Body of pancreas (tissue), 4 donors: Measurements from ENCODE around the gene PTBP1. TPM values are rescaled to one million over a fixed set of nuclear protein-coding genes. Genes with fewer than 3 reads are reported as not detected.

Source experiments
- ATAC-seq: fragments of 150-250 bp; one replicate; pipeline ENCODE4 v1.9.1; 2016
- DNase-seq, 4 donors: peaks; one replicate each; pipeline ENCODE4 v3.0.0-alpha.2; 2019
- H3K27ac ChIP-seq, 4 donors: fragments of 200-600 bp; sonication (generic); 1 replicate in 3 of 4; 2 replicates in 1 of 4; pipeline versions ENCODE4 v1.5.1 to v1.6.1; 2016 to 2019; ENCODE audit warnings: mild to moderate bottlenecking in 1 of 4, mixed read lengths in 1 of 4, moderate library complexity in 1 of 4
- H3K27me3 ChIP-seq, 2 donors: fragments of 200-600 bp; sonication (generic); one replicate each; pipeline ENCODE4 v1.6.0; 2016; ENCODE audit warnings: mild to moderate bottlenecking in 1 of 2
- H3K36me3 ChIP-seq, 2 donors: fragments of 200-600 bp; sonication (generic); replicated peaks in 1 of 2; 2 replicates each; pipeline ENCODE4 v1.5.1; 2016; ENCODE audit warnings: low read depth in 2 of 2; ENCODE audit not compliant: insufficient read depth in 1 of 2
- H3K4me1 ChIP-seq: fragments of 200-600 bp; sonication (generic); one replicate; pipeline ENCODE4 v1.6.0; 2016
- H3K4me3 ChIP-seq, 2 donors: fragments of 200-600 bp; sonication (generic); 1 replicate in 1 of 2; 2 replicates in 1 of 2; pipeline ENCODE4 v1.5.1; 2016 to 2019
- H3K9me3 ChIP-seq, 3 donors: fragments of 200-600 bp; sonication (generic); 1 replicate in 2 of 3; 2 replicates in 1 of 3; pipeline ENCODE4 v1.5.1; 2016
- POLR2A ChIP-seq, 3 donors: fragments of 450-650 bp; IDR thresholded peaks; one replicate each; pipeline ENCODE4 v1.6.1; 2016; ENCODE audit warnings: antibody characterized with exemption in 3 of 3, mild to moderate bottlenecking in 2 of 3
- WGBS, 2 donors: methylation state at CpG; one replicate each; pipeline ENCODE4 v1.1.5; 2017; 5-methylcytosine and 5-hydroxymethylcytosine counted together
- intact Hi-C: fragments of 100-400 bp; cut with DNase I; formaldehyde crosslinking; loops from one replicate; pipeline ENCODE4 v1.15.1; 2023
- total RNA-seq, 2 donors: library from RNA; depleted of rRNA; stranded (reverse); fragments of >200 nt; gene quantifications; one replicate each; pipeline ENCODE4 v1.1.0, GENCODE V29; 2016
- TF ChIP-seq, protein P1 (sequence below), 7 experiments: fragments of 450-650 bp in 4 of 7; fragments of 200-600 bp in 3 of 7; sonication (generic) in 3 of 7; IDR thresholded peaks; one replicate each; pipeline ENCODE4 v1.5.1; 2016 to 2019; ENCODE audit warnings: antibody characterized with exemption in 7 of 7

PTBP1 gene
- total RNA-seq, 2 donors from 2014 or later, result 78.9 to 100 TPM

DNA sequence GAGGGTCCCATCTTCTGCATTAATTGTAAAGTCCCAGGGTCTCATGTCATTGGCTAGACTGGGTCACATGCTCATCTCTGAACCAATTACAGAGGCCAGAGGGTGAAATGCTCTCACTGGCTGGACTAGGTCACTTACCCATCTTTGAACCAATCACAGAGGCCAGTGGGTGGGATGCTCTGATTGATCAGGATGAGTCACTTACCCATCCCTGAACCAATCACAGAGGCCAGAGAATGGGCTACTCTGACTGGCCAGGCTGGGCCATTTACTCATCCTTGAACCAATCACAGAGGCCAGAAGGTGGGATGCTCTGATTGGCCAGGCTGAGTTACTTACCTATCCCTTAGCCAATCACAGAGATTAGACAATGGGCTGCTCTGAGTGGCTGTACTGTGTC, 41.0 kb upstream of the PTBP1 start:
- H3K4me3 ChIP-seq, result no peak overlapping the region
- no peak for DNase-seq
- no peaks in the 10 kb centered on the region for H3K9me3 ChIP-seq
- H3K36me3 ChIP-seq, result no peaks in the 10 kb centered on the region
- intact Hi-C loops, result no loop called here
- peaks cover 0 to 3% of the 10 kb centered on the region in 2 donors for H3K27me3 ChIP-seq
- peaks cover 4% of the 10 kb centered on the region for H3K4me1 ChIP-seq
- no peak overlapping the region for H3K27ac ChIP-seq
- no peak for TF ChIP-seq POLR2A (IDR thresholded peaks at IDR 0.05)
- TF ChIP-seq, protein P1, sequence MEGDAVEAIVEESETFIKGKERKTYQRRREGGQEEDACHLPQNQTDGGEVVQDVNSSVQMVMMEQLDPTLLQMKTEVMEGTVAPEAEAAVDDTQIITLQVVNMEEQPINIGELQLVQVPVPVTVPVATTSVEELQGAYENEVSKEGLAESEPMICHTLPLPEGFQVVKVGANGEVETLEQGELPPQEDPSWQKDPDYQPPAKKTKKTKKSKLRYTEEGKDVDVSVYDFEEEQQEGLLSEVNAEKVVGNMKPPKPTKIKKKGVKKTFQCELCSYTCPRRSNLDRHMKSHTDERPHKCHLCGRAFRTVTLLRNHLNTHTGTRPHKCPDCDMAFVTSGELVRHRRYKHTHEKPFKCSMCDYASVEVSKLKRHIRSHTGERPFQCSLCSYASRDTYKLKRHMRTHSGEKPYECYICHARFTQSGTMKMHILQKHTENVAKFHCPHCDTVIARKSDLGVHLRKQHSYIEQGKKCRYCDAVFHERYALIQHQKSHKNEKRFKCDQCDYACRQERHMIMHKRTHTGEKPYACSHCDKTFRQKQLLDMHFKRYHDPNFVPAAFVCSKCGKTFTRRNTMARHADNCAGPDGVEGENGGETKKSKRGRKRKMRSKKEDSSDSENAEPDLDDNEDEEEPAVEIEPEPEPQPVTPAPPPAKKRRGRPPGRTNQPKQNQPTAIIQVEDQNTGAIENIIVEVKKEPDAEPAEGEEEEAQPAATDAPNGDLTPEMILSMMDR (IDR thresholded peaks at IDR 0.05), result no peak
- no peak for ATAC-seq

DNA sequence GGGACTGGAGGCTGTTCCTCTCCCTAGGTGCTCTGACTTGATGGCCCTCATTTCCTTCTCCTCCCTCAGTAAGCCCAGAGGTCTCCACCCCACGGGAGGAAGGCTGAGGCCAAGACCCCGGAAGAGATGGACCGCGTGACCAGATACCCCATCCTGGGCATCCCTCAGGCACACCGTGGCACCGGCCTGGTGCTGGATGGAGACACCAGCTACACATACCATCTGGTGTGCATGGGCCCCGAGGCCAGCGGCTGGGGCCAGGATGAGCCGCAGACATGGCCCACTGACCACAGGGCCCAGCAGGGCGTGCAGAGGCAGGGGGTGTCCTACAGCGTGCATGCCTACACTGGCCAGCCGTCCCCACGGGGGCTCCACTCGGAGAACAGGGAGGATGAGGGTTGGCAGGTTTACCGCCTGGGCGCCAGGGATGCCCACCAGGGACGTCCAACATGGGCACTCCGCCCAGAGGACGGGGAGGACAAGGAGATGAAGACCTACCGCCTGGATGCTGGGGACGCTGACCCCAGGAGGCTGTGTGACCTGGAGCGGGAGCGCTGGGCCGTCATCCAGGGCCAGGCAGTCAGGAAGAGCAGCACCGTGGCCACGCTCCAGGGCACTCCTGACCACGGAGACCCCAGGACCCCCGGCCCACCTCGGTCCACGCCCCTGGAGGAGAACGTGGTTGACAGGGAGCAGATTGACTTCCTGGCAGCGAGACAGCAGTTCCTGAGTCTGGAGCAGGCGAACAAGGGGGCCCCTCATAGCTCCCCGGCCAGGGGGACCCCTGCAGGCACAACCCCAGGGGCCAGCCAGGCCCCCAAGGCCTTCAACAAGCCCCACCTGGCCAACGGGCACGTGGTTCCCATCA, 40.2 kb upstream of the PTBP1 start:
- Histone ChIP-seq H3K36me3 (no peaks in the 10 kb centered on the region), H3K27me3 (no peaks in the 10 kb centered on the region), H3K4me3 (no peak overlapping the region), H3K4me1 (no peaks in the 10 kb centered on the region), H3K27ac (no peak overlapping the region), H3K9me3 (no peaks in the 10 kb centered on the region)
- TF ChIP-seq POLR2A (IDR thresholded peaks at IDR 0.05), result no peak
- TF ChIP-seq, protein P1 (IDR thresholded peaks at IDR 0.05), result no peak
- intact Hi-C loops, result no loop called here
- no peak for DNase-seq
- ATAC-seq, result no peak
- 67 to 83% methylated on average over 2 to 34 of the region's 36 CpGs for WGBS, 2 donors

DNA sequence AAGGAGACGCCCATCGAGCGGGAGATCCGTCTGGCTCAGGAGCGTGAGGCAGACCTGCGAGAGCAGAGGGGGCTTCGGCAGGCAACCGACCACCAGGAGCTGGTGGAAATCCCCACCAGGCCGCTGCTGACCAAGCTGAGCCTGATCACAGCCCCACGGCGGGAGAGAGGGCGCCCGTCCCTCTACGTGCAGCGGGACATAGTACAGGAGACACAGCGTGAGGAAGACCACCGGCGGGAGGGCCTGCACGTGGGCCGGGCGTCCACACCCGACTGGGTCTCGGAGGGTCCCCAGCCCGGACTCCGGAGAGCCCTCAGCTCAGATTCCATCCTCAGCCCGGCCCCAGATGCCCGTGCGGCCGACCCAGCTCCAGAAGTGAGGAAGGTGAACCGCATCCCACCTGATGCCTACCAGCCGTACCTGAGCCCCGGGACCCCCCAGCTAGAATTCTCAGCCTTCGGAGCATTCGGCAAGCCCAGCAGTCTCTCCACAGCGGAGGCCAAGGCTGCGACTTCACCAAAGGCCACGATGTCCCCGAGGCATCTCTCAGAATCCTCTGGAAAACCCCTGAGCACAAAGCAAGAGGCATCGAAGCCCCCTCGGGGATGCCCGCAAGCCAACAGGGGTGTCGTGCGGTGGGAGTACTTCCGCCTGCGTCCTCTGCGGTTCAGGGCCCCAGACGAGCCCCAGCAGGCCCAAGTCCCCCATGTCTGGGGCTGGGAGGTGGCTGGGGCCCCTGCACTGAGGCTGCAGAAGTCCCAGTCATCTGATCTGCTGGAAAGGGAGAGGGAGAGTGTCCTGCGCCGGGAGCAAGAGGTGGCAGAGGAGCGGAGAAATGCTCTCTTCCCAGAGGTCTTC, 39.2 kb upstream of the PTBP1 start:
- 89 to 96% methylated on average over 15 to 50 of the region's 50 CpGs for WGBS, 2 donors
- Histone ChIP-seq H3K27me3 (no peaks in the 10 kb centered on the region), H3K4me3 (no peak overlapping the region), H3K36me3 (no peaks in the 10 kb centered on the region), H3K4me1 (no peaks in the 10 kb centered on the region), H3K9me3 (no peaks in the 10 kb centered on the region), H3K27ac (no peak overlapping the region)
- TF ChIP-seq POLR2A (IDR thresholded peaks at IDR 0.05), result no peak
- TF ChIP-seq, protein P1 (IDR thresholded peaks at IDR 0.05), result no peak
- ATAC-seq (no peak), DNase-seq (no peak)
- intact Hi-C loops, result no loop called here

DNA sequence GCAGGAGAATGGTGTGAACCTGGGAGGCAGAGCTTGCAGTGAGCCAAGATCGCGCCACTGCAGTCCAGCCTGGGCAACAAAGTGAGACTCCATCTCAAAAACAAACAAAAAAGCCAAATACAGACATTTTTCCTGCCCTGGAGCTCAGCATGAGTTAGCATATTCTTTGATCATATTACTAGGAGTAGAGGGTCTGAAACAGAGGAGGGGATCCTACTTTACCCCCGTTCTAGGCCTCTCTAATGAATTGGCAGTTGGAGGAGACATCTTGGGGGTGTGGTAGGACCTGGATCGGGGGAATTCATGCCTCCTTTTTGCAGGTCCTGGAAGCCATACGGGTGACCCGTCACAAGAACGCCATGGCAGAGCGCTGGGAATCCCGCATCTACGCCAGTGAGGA, 34.1 kb upstream of the PTBP1 start:
- TF ChIP-seq, protein P1 (IDR thresholded peaks at IDR 0.05), result no peak
- no peak for TF ChIP-seq POLR2A (IDR thresholded peaks at IDR 0.05)
- intact Hi-C loops, result loop anchor here (10.0 kb wide), 1 partner anchor 222 kb away; the partner anchor contains the start of gene WDR18
- Histone ChIP-seq H3K4me3 (no peak overlapping the region), H3K27ac (no peak overlapping the region), H3K36me3 (no peaks in the 10 kb centered on the region), H3K27me3 (no peaks in the 10 kb centered on the region), H3K4me1 (no peaks in the 10 kb centered on the region), H3K9me3 (no peaks in the 10 kb centered on the region)
- no peak for DNase-seq
- no peak for ATAC-seq
- 93 to 96% methylated on average over 8 to 10 of the region's 10 CpGs for WGBS, 2 donors
